ENCODE measurements around the gene EGFLAM. TPM values are rescaled to one million over a fixed set of nuclear protein-coding genes. Genes with fewer than 3 reads are reported as not detected.

The EGFLAM gene
- total RNA-seq, 1 experiment from 2014 or later = 45.4 TPM

DNA sequence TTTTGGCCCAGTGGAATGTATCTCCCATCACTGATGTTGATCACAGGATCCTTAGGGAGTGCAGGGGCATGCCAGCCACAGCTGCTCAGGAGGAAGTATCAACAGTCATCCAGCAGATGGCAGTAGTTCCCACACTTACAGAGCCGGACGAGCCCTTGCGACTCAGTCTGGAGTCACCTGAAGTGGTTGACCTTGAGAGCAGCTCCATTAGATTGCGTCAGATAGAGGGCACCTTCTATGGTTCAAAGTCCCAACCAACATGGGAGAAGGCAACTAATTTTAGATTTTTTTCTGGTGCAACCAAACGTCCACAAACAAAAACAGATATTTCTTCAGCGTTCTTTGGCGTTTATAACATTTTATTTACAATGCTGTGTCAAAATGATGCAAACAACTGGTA, 124.5 kb downstream of the EGFLAM start:
- Histone ChIP-seq H3K9me3 (ENCODE audit: low read depth, low read length, poor library complexity, severe bottlenecking) (no peaks in the 10 kb centered on the region), H3K36me3 (ENCODE audit: insufficient read depth, low read length, poor library complexity, severe bottlenecking) (no peaks in the 10 kb centered on the region), H3K27ac (ENCODE audit: low read depth, low read length, poor library complexity, severe bottlenecking) (no peak overlapping the region), H3K27me3 (replicated peaks; ENCODE audit: insufficient read depth, low read depth, low read length, poor library complexity) (no peaks in the 10 kb centered on the region), H3K4me3 (ENCODE audit: low read depth, low read length, poor library complexity, severe bottlenecking) (no peak overlapping the region), H3K4me1 (ENCODE audit: insufficient read depth, low read length, poor library complexity, severe bottlenecking) (peaks cover 36% of the 10 kb centered on the region)
- BruUV-seq (replicated peaks) = no TSS peak
- DNase-seq (ENCODE audit: low spot score) = peak; percentile 81
- POLR2A ChIA-PET (ENCODE audit: low non-redundant PET) = no interaction called here
- intact Hi-C loops (cut with micrococcal nuclease; ENCODE audit: unreplicated experiment) = loop anchor here (2.0 to 5.0 kb wide), 2 partner anchors 59 to 426 kb away; no protein-coding TSS in a partner anchor
- CTCF ChIA-PET = interaction anchor here (0.7 to 1.6 kb wide), 7 partner anchors 38 to 539 kb away, joined by 3 to 8 read pairs (median 3); no protein-coding TSS in a partner anchor
- TF ChIP-seq, protein P1, sequence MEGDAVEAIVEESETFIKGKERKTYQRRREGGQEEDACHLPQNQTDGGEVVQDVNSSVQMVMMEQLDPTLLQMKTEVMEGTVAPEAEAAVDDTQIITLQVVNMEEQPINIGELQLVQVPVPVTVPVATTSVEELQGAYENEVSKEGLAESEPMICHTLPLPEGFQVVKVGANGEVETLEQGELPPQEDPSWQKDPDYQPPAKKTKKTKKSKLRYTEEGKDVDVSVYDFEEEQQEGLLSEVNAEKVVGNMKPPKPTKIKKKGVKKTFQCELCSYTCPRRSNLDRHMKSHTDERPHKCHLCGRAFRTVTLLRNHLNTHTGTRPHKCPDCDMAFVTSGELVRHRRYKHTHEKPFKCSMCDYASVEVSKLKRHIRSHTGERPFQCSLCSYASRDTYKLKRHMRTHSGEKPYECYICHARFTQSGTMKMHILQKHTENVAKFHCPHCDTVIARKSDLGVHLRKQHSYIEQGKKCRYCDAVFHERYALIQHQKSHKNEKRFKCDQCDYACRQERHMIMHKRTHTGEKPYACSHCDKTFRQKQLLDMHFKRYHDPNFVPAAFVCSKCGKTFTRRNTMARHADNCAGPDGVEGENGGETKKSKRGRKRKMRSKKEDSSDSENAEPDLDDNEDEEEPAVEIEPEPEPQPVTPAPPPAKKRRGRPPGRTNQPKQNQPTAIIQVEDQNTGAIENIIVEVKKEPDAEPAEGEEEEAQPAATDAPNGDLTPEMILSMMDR (conservative IDR thresholded peaks at IDR 0.05; ENCODE audit: low read depth, low read length) = peak; percentile 92
- TF ChIP-seq EZH2 (IDR thresholded peaks at IDR 0.05; ENCODE audit: borderline replicate concordance, low read depth, low read length, poor library complexity, severe bottlenecking) = no peak

DNA sequence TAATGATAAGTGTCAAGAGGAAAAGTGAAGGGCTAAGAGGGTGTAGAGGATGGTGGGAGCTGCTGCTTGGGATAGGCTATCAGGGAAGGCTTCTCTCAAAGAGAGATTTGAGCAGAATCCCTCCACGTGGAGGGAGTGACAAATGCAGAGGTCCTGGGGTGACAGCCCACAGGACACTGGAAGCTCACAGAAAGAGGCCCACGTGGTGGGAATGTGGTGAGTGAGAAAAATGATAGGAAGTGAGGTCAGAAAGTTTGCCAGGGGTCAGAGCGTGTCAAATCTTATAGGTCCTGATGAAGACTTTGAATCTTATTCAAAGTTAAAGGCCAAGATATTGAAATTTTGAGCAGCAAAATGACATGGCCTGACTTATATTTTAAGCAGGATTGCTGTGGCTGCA, 125.3 kb downstream of the EGFLAM start:
- ChIA-PET POLR2A (ENCODE audit: low non-redundant PET) (no interaction called here), CTCF (interaction anchor here (0.7 to 1.6 kb wide), 3 partner anchors 58 to 426 kb away, joined by 3 to 7 read pairs (median 3); no protein-coding TSS in a partner anchor)
- TF ChIP-seq EZH2 (IDR thresholded peaks at IDR 0.05; ENCODE audit: borderline replicate concordance, low read depth, low read length, poor library complexity, severe bottlenecking) = no peak
- TF ChIP-seq, protein P1 (conservative IDR thresholded peaks at IDR 0.05; ENCODE audit: low read depth, low read length) = no peak
- H3K27me3 ChIP-seq (replicated peaks; ENCODE audit: insufficient read depth, low read depth, low read length, poor library complexity) = no peaks in the 10 kb centered on the region
- intact Hi-C loops (cut with micrococcal nuclease; ENCODE audit: unreplicated experiment) = loop anchor here (2.0 to 5.0 kb wide), 2 partner anchors 59 to 425 kb away; no protein-coding TSS in a partner anchor
- H3K27ac ChIP-seq (ENCODE audit: low read depth, low read length, poor library complexity, severe bottlenecking) = no peak overlapping the region
- no peaks in the 10 kb centered on the region for H3K9me3 ChIP-seq (ENCODE audit: low read depth, low read length, poor library complexity, severe bottlenecking)
- no peak for DNase-seq (ENCODE audit: low spot score)
- no peak overlapping the region for H3K4me3 ChIP-seq (ENCODE audit: low read depth, low read length, poor library complexity, severe bottlenecking)
- H3K4me1 ChIP-seq (ENCODE audit: insufficient read depth, low read length, poor library complexity, severe bottlenecking) = peaks cover 28% of the 10 kb centered on the region
- no peaks in the 10 kb centered on the region for H3K36me3 ChIP-seq (ENCODE audit: insufficient read depth, low read length, poor library complexity, severe bottlenecking)
- BruUV-seq (replicated peaks) = no TSS peak

DNA sequence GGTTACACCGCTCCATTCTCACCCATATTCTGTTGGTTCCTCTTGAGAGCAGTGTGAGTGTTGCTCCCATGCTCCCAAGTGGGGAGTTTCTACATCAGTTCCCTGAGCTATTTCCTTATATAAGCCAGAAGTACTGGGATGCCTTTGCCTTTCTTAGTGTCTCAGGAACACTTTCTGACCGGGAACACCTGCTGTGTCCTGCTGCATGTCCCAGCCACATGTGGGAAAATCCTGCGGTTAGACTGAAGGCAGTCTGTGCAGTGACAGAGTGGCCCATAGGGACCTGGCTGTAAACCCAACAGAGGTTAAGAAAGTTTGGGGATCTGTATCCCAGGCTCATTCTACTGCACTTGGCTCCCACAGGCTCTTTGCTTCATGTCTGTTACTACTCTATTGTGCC, 126.0 kb downstream of the EGFLAM start:
- ChIA-PET CTCF (interaction anchor here (0.7 to 1.0 kb wide), 2 partner anchors 57 to 426 kb away, joined by 3 read pairs; no protein-coding TSS in a partner anchor), POLR2A (ENCODE audit: low non-redundant PET) (no interaction called here)
- intact Hi-C loops (cut with micrococcal nuclease; ENCODE audit: unreplicated experiment) = loop anchor here (5.0 kb wide), 1 partner anchor 58 kb away; no protein-coding TSS in a partner anchor

More for the DNA sequence above, 126.0 kb downstream of the EGFLAM start:
- H3K36me3 ChIP-seq (ENCODE audit: insufficient read depth, low read length, poor library complexity, severe bottlenecking) = no peaks in the 10 kb centered on the region
- peaks cover 21% of the 10 kb centered on the region for H3K4me1 ChIP-seq (ENCODE audit: insufficient read depth, low read length, poor library complexity, severe bottlenecking)
- no peaks in the 10 kb centered on the region for H3K27me3 ChIP-seq (replicated peaks; ENCODE audit: insufficient read depth, low read depth, low read length, poor library complexity)
- no peak for TF ChIP-seq EZH2 (IDR thresholded peaks at IDR 0.05; ENCODE audit: borderline replicate concordance, low read depth, low read length, poor library complexity, severe bottlenecking)
- TF ChIP-seq, protein P1 (conservative IDR thresholded peaks at IDR 0.05; ENCODE audit: low read depth, low read length) = no peak
- no peak overlapping the region for H3K4me3 ChIP-seq (ENCODE audit: low read depth, low read length, poor library complexity, severe bottlenecking)
- no peaks in the 10 kb centered on the region for H3K9me3 ChIP-seq (ENCODE audit: low read depth, low read length, poor library complexity, severe bottlenecking)
- no peak overlapping the region for H3K27ac ChIP-seq (ENCODE audit: low read depth, low read length, poor library complexity, severe bottlenecking)
- BruUV-seq (replicated peaks) = no TSS peak
- DNase-seq (ENCODE audit: low spot score) = peak; percentile 19
